ENCODE measurements around the gene DCTN2.
A peak's percentile ranks its signal among the peaks of the same experiment; 100 is the strongest.
"Not testable (repeated sequence)": the region's sequence is repeated elsewhere in the genome, so short reads cannot be mapped to it uniquely, and the experiment has no call there.

DCTN2 gene

GRCh38 chr12:57576613-57577160 is 29.7 kb upstream of the DCTN2 start:
- no peak for DNase-seq

GRCh38 chr12:57575771-57576612 is 29.0 kb upstream of the DCTN2 start:
- no peak for DNase-seq

GRCh38 chr12:57574795-57575194 is 27.8 kb upstream of the DCTN2 start:
- no peak for DNase-seq

GRCh38 chr12:57571926-57572762 is 25.2 kb upstream of the DCTN2 start:
- no peak for DNase-seq

- not testable (repeated sequence) for DNase-seq
These were observed 23.4 kb upstream of the DCTN2 start for GRCh38 chr12:57570438-57570837.

- DNase-seq = no peak
These were observed 22.9 kb upstream of the DCTN2 start for GRCh38 chr12:57569858-57570257.

GRCh38 chr12:57568838-57569237 is 21.8 kb upstream of the DCTN2 start:
- no peak for DNase-seq

GRCh38 chr12:57564178-57564740 is 17.3 kb upstream of the DCTN2 start:
- DNase-seq = no peak

- no peak for DNase-seq
These were observed 16.4 kb upstream of the DCTN2 start for GRCh38 chr12:57563358-57563757.

- not testable (repeated sequence) for DNase-seq
These were observed 14.1 kb upstream of the DCTN2 start for GRCh38 chr12:57561117-57561516.

- DNase-seq = no peak
These were observed 13.5 kb upstream of the DCTN2 start for GRCh38 chr12:57560516-57560915.

GRCh38 chr12:57558864-57559263 is 11.9 kb upstream of the DCTN2 start:
- no peak for DNase-seq

GRCh38 chr12:57554897-57555296 is 7.9 kb upstream of the DCTN2 start:
- no peak for DNase-seq

- no peak for DNase-seq
These were observed 7.5 kb upstream of the DCTN2 start for GRCh38 chr12:57554453-57554852.

- DNase-seq = no peak
These were observed 6.6 kb upstream of the DCTN2 start for GRCh38 chr12:57553343-57554202.

- no peak for DNase-seq
These were observed 5.9 kb upstream of the DCTN2 start for GRCh38 chr12:57552835-57553313.

- no peak for DNase-seq
These were observed 5.3 kb upstream of the DCTN2 start for GRCh38 chr12:57552306-57552651.

- DNase-seq = no peak
These were observed 4.8 kb upstream of the DCTN2 start for GRCh38 chr12:57551637-57552305.

GRCh38 chr12:57550641-57551549 is 3.9 kb upstream of the DCTN2 start:
- DNase-seq = no peak

GRCh38 chr12:57549909-57550640 is 3.1 kb upstream of the DCTN2 start, which contains the start of gene KIF5A:
Gene KIF5A, plus strand, starts transcription at chr12:57550044. Its CDS starts 228 bp downstream, at chr12:57550272.
- DNase-seq = peak; percentile 45

Data from RPMI8226 (cell line).